CD4-positive, alpha-beta T cell treated with Interleukin-4 for 1 hour (primary cell): ENCODE measurements around the gene CCDC61.

Experiments used
- DNase-seq, 2 donors: peaks; one replicate each; pipeline ENCODE4 v3.0.0-alpha.2; 2020 to 2022

The CCDC61 gene

GRCh38 chr19:45975306-45976070, 19.8 kb upstream of the CCDC61 start:
- no peak for DNase-seq

GRCh38 chr19:45976178-45976577, 19.1 kb upstream of the CCDC61 start:
- DNase-seq = no peak

GRCh38 chr19:45978156-45978555, 17.1 kb upstream of the CCDC61 start:
- DNase-seq = no peak

DNA sequence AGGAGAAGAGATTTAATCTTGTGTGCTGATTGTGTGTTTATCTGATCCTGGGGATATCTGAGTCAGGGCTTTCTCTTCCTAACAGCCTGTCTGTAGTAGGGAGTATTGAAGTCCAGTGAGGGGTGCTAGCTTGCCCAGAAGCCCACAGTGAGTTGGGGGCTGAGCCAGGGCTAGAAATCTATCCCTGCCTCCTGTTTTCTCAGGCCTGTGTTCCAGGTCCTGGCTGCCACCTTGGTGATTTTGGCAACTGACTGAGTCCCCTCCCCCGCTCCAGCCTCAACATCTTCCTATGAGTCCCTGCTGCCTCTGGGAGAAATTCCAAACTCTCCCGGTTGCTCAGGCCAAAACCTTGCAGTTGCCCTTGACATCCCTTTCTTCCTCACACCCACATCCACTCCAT, 13.9 kb upstream of the CCDC61 start:
- no peak for DNase-seq

- DNase-seq = no peak
Observed at GRCh38 chr19:45985321-45985720, 9.9 kb upstream of the CCDC61 start.

GRCh38 chr19:45990113-45990728, 5.0 kb upstream of the CCDC61 start:
- DNase-seq = no peak

- no peak for DNase-seq
Observed at GRCh38 chr19:45994456-45994997, 740 bp upstream of the CCDC61 start.

DNA sequence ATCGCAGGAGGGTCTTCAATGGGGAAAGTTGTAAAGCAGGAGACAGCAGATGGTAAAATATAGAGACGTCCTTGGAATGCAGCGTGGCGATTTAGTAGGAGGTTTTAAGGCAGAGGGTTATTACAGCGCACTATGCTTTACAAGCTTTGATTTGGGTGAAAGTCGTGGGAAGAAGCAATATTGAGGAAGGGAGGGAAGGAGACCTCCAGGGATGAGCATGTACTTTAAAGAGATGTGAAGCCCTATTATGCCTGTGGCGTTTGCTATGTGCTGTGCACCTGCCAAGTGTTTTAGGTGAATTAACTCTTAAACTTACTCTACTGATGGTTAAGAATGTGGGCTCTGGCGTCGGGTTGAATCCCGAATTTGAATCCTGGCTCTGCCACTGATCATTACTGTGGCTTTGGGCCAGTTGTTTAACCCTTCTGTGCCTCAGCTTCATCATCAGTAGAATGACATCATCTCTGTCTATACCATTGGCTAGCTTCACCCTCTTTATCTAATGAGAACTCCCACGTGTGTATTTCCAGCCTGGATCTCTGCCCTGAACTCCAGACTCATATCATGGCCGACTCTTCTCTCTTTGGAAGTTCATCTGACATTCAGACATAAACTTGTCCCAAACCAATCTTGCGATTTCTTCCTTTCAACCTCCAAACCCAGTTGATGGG, 583 bp downstream of the CCDC61 start:
- no peak for DNase-seq

DNA sequence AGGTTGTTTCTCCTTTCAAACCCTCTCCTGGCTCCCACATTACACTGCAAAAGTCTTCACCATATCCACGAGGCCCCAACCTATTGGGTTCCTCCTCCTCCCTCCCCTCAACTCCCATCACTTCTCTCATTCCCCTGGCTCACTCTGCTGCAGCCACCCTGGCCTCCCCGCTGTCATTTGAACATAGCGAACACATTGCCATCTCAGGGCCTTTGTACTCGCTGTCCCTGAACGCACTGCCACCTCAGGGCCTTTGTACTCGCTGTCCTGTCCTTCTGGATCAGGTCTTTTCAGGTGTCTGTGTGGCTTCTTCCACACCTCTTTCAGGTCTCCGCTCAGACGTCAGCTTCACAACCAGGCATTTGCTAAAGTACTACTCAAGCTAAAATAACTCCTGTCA, 1.7 kb downstream of the CCDC61 start:
- DNase-seq = no peak

DNA sequence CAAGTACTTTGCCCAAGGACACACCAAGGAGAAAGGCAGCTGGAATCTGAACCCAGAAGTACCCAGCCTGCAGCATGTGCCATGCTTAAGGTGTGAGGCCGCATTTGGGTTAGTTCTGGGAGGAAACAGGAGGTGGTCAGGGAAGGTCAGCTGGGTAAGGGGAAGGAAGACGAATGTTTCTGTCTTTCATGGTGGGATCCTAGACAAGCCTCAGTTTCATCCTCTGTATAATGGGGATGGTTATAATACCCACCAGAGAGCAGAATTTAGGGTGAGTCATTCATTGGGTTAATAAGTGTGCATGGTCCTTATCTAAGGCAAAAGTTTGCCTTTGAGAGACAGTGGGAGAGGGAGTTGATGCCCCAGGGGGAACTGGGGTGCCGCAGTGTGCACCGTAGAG, 3.6 kb downstream of the CCDC61 start:
- no peak for DNase-seq

DNA sequence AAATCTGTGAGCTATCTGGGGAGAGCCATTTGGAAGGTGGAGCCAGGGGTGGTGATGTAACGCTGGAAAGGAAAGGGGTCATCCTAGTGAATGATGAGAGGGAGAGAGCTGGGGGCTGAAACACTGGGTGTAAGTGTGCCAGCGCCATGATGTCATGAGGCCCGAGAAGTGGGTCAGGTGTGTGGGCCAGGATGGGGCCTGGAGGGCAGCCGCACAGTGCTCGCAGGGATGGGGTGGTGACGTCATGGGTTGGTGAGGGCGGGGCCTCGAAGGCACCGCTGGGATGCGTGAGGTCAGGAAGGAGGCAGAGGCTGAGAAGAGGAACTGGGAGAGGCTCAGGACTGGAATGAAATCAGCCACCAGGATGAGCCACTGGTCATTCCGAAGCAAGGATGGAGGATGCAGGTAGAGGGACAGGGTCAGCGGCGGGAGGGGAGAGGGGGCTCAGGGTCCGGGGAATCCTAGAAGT, 4.4 kb downstream of the CCDC61 start:
- DNase-seq = peak; percentile 15 to 47

- DNase-seq = peak; percentile 81 to 85
Observed at GRCh38 chr19:46000491-46001246, 5.4 kb downstream of the CCDC61 start.

DNA sequence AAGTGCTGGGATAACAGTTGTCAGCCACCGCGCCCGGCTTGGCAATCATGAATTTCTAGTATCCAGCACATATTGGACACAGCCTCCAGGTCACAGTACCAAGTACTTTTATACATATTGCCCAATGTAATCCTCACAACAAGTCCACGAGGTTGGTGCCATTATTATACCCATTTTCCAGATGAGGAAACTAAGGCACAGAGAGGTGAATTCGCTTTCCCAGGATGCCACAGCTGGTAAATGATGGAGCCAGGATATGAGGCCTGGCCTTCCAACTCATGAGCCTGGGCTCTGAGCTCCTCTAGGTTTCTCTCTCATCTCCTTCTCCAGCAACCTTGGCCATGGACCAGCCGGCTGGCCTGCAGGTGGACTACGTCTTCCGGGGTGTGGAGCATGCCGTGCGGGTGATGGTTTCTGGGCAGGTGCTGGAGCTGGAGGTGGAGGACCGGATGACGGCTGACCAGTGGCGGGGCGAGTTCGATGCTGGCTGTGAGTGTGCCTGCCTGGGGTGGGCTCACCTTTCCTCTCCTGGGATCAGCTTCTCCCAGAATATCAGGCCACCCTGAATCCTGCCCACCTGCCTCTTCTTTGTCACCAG, 7.5 kb downstream of the CCDC61 start:
- no peak for DNase-seq

- no peak for DNase-seq
Observed at GRCh38 chr19:46006411-46006810, 11.1 kb downstream of the CCDC61 start.

GRCh38 chr19:46009530-46010510, 14.6 kb downstream of the CCDC61 start:
- DNase-seq = peak; percentile 66 to 69

DNA sequence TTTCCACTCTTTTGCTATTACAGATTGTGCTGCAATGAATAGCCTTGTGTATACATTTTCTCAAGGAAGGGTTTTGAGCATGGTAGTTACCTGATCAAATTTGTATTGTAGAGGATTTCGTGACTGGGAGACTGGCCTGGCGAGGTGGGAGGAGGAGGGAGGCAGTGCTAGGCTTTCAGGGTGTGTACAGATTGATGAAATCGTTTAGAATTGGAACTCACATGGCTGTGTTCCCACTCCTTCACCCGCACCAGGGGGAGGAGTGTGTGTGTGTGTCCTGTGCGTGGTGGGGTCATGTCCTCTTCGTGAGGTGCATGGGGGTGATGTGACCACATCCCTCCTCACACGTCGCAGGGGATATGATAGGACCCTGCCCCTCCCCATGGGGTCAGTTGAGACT, 19.3 kb downstream of the CCDC61 start:
- no peak for DNase-seq

GRCh38 chr19:46014941-46015686, 19.8 kb downstream of the CCDC61 start:
- DNase-seq = peak; percentile 68 to 70

- DNase-seq = peak; percentile 38 to 43
Observed at GRCh38 chr19:46015687-46016425, 20.6 kb downstream of the CCDC61 start.

- peak; percentile 81 to 85 for DNase-seq
Observed at GRCh38 chr19:46016426-46017094, 21.3 kb downstream of the CCDC61 start.
